ENCODE data around the gene RAPGEF1. TPM values are rescaled to one million over a fixed set of nuclear protein-coding genes. Genes with fewer than 3 reads are reported as not detected.
A peak's percentile ranks its signal among the peaks of the same experiment; 100 is the strongest.

RAPGEF1 gene
- total and polyA plus RNA-seq, 2 experiments from 2014 or later: 26.2 to 29.7 TPM

DNA sequence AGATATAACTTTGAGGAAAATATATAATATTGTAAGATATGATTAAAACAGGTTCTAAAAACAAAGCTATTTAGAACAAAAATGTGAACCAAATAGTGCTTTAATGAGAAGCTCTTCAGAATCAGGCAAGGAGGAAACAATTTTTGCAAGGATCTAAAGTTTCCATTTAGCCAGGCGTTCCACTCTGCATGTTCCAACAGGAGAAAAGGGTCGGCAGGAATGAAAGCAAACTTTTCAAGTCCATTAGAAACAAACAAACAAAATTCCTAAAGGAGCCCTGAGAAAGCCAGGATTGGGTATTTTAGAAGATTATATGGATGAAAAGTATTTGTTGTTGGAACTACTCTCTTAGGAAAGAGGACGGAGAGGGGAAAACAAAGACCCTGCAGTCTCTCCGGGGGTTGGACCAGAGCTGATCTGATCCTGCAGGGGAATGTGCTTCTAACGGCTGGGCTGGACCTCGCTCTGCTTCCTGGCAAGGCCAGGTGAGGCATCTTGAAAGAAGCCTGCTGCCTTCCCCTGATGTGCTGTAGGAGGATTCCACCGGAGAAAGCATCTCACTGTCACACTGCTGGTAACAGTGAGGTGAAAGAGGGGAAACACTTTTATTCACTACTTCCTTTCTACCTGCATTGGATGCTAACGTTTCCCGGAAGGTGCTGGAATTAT lies 100.0 kb downstream of the RAPGEF1 start:
- no peak for DNase-seq (ENCODE audit: low spot score)
- peaks cover 37% of the 10 kb centered on the region for H3K4me1 ChIP-seq (ENCODE audit: insufficient read depth)
- H4K20me1 ChIP-seq (ENCODE audit: insufficient read depth, poor library complexity, severe bottlenecking): no peaks in the 10 kb centered on the region
- H3K79me2 ChIP-seq: peaks cover 15% of the 10 kb centered on the region
- no peak overlapping the region for H2AFZ ChIP-seq
- no peak overlapping the region for H3K4me3 ChIP-seq
- no peaks in the 10 kb centered on the region for H3K36me3 ChIP-seq (replicated peaks; ENCODE audit: insufficient read depth, low read depth)
- no peaks in the 10 kb centered on the region for H3K27me3 ChIP-seq
- peak overlapping the region; percentile 97 for H3K27ac ChIP-seq
- no peaks in the 10 kb centered on the region for H3K9me2 ChIP-seq (replicated peaks; ENCODE audit: insufficient read depth)
- H3K4me2 ChIP-seq: peak overlapping the region; percentile 10
- H3K9me3 ChIP-seq (ENCODE audit: low read depth): no peaks in the 10 kb centered on the region
- TF ChIP-seq, protein P1, sequence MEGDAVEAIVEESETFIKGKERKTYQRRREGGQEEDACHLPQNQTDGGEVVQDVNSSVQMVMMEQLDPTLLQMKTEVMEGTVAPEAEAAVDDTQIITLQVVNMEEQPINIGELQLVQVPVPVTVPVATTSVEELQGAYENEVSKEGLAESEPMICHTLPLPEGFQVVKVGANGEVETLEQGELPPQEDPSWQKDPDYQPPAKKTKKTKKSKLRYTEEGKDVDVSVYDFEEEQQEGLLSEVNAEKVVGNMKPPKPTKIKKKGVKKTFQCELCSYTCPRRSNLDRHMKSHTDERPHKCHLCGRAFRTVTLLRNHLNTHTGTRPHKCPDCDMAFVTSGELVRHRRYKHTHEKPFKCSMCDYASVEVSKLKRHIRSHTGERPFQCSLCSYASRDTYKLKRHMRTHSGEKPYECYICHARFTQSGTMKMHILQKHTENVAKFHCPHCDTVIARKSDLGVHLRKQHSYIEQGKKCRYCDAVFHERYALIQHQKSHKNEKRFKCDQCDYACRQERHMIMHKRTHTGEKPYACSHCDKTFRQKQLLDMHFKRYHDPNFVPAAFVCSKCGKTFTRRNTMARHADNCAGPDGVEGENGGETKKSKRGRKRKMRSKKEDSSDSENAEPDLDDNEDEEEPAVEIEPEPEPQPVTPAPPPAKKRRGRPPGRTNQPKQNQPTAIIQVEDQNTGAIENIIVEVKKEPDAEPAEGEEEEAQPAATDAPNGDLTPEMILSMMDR (IDR thresholded peaks at IDR 0.05; ENCODE audit: poor library complexity): no peak
- TF ChIP-seq EZH2phosphoT487 (IDR thresholded peaks at IDR 0.05; ENCODE audit: low read depth, severe bottlenecking, unreplicated experiment) (no peak), EZH2 (IDR thresholded peaks at IDR 0.05; ENCODE audit: borderline replicate concordance) (no peak)
- WGBS (ENCODE audit: low lambda C conversion rate, missing lambda C conversion rate): 71% methylated on average over 9 of the region's 9 CpGs

DNA sequence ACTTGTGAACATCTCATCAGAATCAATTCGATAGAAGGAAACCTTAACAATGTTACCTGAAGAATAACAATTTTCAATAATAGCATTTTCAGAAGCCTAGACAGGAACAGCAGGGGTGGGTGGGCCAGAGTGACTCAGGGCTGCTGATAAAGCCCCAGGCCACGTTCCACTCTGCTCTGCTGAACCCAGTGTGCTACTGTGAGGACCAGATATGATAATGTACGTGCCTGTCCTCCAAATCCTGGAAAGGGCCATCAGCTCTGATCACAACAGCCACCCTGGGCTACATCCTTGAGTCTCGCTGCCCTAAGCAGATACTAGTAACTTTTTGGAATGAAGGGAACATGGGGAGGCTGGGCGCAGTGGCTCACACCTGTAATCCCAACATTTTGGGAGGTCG lies 103.3 kb downstream of the RAPGEF1 start:
- no peaks in the 10 kb centered on the region for H4K20me1 ChIP-seq (ENCODE audit: insufficient read depth, poor library complexity, severe bottlenecking)
- peaks cover 14% of the 10 kb centered on the region for H3K79me2 ChIP-seq
- H3K9me3 ChIP-seq (ENCODE audit: low read depth): no peaks in the 10 kb centered on the region
- 78% methylated on average over 6 of the region's 6 CpGs for WGBS (ENCODE audit: low lambda C conversion rate, missing lambda C conversion rate)
- no peak for DNase-seq (ENCODE audit: low spot score)
- no peak overlapping the region for H2AFZ ChIP-seq
- TF ChIP-seq EZH2 (IDR thresholded peaks at IDR 0.05; ENCODE audit: borderline replicate concordance) (no peak), EZH2phosphoT487 (IDR thresholded peaks at IDR 0.05; ENCODE audit: low read depth, severe bottlenecking, unreplicated experiment) (no peak)
- TF ChIP-seq, protein P1 (IDR thresholded peaks at IDR 0.05; ENCODE audit: poor library complexity): no peak
- peaks cover 21% of the 10 kb centered on the region for H3K4me1 ChIP-seq (ENCODE audit: insufficient read depth)
- no peak overlapping the region for H3K4me3 ChIP-seq
- H3K4me2 ChIP-seq: no peak overlapping the region
- H3K27me3 ChIP-seq: no peaks in the 10 kb centered on the region
- H3K36me3 ChIP-seq (replicated peaks; ENCODE audit: insufficient read depth, low read depth): no peaks in the 10 kb centered on the region
- no peaks in the 10 kb centered on the region for H3K9me2 ChIP-seq (replicated peaks; ENCODE audit: insufficient read depth)
- H3K27ac ChIP-seq: peak overlapping the region; percentile 88

DNA sequence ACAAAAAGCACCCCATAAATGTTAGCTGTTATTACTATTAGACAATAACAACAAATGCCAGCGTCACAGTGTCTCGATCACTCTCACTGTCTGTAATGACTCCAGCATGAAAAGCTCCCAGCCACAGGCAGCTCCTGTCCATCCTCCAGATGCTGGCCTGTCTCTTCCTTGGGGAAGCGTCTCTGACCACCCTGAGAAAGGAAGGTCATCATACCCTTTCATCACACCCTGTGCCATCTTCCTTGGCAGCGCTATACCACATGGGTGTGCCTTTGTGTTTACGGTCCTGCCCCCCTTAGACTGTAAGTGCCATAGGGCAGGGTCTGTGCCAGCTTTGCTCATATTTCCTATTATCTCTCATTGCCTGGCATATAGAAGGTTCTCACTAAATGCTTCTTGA lies 104.0 kb downstream of the RAPGEF1 start:
- peaks cover 15% of the 10 kb centered on the region for H3K4me1 ChIP-seq (ENCODE audit: insufficient read depth)
- H3K4me3 ChIP-seq: no peak overlapping the region
- TF ChIP-seq EZH2 (IDR thresholded peaks at IDR 0.05; ENCODE audit: borderline replicate concordance) (no peak), EZH2phosphoT487 (IDR thresholded peaks at IDR 0.05; ENCODE audit: low read depth, severe bottlenecking, unreplicated experiment) (no peak)
- TF ChIP-seq, protein P1 (IDR thresholded peaks at IDR 0.05; ENCODE audit: poor library complexity): no peak
- H3K4me2 ChIP-seq: no peak overlapping the region
- peak overlapping the region; percentile 88 for H3K27ac ChIP-seq
- H3K9me3 ChIP-seq (ENCODE audit: low read depth): no peaks in the 10 kb centered on the region
- DNase-seq (ENCODE audit: low spot score): no peak
- no peaks in the 10 kb centered on the region for H3K27me3 ChIP-seq
- no peaks in the 10 kb centered on the region for H4K20me1 ChIP-seq (ENCODE audit: insufficient read depth, poor library complexity, severe bottlenecking)
- WGBS (ENCODE audit: low lambda C conversion rate, missing lambda C conversion rate): 91% methylated on average over 5 of the region's 5 CpGs
- H2AFZ ChIP-seq: no peak overlapping the region
- H3K79me2 ChIP-seq: peaks cover 14% of the 10 kb centered on the region
- no peaks in the 10 kb centered on the region for H3K36me3 ChIP-seq (replicated peaks; ENCODE audit: insufficient read depth, low read depth)
- no peaks in the 10 kb centered on the region for H3K9me2 ChIP-seq (replicated peaks; ENCODE audit: insufficient read depth)

All from hepatocyte (in vitro differentiated cells).